ENCODE data around the gene PPP6R2.

GRCh38 chr22:50408311-50408710 is 65.2 kb downstream of the PPP6R2 start:
- TF ChIP-seq CTCF (conservative IDR thresholded peaks at IDR 0.05; ENCODE audit: low read length) = no peak
- TF ChIP-seq EZH2phosphoT487 (IDR thresholded peaks at IDR 0.05; ENCODE audit: borderline replicate concordance) = no peak

Data from Loucy (cell line).